DMS 273 (cell line): ENCODE measurements around the gene OSTN.
"Not testable (repeated sequence)": the region's sequence is repeated elsewhere in the genome, so short reads cannot be mapped to it uniquely, and the experiment has no call there.

Source experiments
- DNase-seq: peaks from one replicate; lab custom pipeline; 2025; ENCODE audit not compliant: unreplicated experiment; lab: John Stamatoyannopoulos, UW

The OSTN gene

GRCh38 chr3:191263365-191263764 is 64.3 kb downstream of the OSTN start:
- no peak for DNase-seq

DNA sequence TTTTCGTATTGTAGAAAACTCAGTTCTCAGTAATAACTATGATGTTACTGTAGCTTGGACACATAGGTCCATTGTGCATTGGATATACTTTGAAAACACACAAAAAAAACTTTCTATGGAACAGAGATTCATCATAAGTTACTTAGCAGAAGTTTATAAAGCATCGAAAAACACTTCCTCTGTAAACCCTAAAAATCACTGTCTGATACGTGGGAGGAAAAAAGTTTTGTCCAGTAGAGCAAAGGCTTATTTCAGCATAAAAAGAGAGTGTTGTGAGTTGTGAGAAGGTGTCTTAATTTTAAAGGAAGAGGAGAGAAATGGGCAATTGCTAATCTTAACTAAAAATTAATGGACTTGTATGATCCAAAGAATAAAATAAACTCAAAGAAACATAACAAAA is 64.8 kb downstream of the OSTN start:
- no peak for DNase-seq

- no peak for DNase-seq
Observed at GRCh38 chr3:191268737-191269136, 69.7 kb downstream of the OSTN start.

GRCh38 chr3:191269289-191270085 is 70.4 kb downstream of the OSTN start:
- DNase-seq = no peak

- DNase-seq = not testable (repeated sequence)
Observed at GRCh38 chr3:191275244-191275643, 76.2 kb downstream of the OSTN start.

DNA sequence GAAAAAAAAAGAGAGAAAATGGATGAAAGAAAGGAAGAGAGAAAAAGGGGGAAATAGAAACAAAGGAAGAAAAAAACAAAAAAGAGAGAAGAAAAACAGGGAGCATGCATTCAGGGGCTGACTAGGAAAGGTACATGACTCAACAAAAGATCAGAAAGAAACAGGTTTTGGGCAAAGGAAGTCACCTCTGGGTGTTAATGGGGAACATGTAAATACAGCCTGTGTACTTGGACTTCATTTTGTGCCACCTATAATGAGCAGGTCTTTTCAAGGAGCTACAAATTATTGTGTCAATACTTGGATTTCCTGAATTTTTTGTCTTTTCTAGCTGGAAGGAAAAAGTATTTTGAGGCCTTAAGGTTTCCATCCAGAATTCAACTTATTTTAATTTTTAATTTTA is 76.7 kb downstream of the OSTN start:
- no peak for DNase-seq

- DNase-seq = no peak
Observed at GRCh38 chr3:191280111-191280510, 81.1 kb downstream of the OSTN start.

DNA sequence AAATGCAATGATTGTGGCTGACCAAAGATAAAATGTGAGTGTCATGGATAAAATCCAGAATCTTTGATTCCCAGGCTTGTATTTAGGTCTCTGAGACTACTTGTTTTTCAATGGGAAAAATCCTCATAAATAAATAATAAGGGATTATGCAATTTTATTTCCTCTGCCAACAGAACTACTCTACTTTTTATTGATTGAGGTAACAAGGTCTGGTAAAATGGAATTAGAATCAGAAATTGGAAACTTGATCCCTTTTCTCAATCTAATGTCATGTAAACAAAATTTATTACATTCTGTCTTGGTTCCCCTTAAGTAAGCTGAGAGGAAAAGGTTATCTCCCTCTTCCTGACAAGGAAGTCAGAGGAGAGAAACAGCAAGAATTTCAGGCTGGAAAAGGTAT is 81.8 kb downstream of the OSTN start:
- DNase-seq = no peak

GRCh38 chr3:191282251-191283185 is 83.5 kb downstream of the OSTN start:
- no peak for DNase-seq

DNA sequence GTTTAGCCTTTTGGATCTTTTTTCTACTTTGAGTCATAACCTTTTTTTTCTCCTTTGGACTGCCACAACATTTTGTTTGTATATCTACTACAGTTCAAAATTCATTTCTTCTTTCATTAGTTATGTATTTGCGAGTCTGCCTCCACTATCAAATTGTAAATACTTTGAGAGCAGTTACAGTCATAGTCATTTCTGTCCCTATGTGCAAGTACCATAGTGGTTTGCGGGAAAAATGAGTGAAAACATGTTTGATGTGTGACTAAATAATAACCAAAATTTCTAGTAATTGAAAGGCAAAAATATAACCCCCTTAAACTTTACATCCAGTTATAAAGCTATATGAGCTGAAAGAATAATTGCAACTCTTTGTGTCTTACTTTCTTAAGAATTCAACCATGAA is 84.4 kb downstream of the OSTN start:
- no peak for DNase-seq

DNA sequence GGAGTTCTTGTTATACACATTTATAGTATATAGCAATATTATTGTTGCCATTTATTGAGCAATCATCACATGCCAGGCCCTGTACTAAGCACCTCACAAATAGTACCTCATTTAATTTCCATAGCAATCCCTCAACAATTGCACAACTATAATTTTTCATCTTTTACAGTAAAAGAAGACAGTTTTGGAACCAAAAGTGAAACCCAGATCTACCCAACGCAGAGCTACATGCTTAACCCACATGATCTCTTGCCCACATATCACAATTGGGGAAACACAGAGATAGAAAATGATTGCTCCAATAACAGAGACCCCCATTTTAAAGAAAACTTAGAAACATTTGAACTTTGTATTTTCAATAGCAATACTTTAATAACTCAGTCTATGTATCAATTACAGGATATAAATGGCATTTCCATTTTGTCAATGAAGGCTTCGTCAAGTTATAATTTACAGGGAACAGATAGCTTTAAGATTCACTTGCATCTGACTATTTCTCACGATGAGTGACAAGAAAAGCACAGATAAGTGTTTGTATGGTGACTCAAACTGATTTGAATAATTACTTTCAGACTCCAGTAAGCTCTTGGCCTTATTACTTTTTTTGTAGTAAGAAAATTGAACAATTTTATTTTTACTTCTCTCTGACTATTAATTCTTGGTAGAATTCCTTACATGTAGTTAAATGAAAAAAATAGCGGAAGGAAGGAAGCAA is 91.4 kb downstream of the OSTN start:
- no peak for DNase-seq

GRCh38 chr3:191292243-191293015 is 93.4 kb downstream of the OSTN start:
- DNase-seq = no peak

- DNase-seq = no peak
Observed at GRCh38 chr3:191294291-191294690, 95.2 kb downstream of the OSTN start.

DNA sequence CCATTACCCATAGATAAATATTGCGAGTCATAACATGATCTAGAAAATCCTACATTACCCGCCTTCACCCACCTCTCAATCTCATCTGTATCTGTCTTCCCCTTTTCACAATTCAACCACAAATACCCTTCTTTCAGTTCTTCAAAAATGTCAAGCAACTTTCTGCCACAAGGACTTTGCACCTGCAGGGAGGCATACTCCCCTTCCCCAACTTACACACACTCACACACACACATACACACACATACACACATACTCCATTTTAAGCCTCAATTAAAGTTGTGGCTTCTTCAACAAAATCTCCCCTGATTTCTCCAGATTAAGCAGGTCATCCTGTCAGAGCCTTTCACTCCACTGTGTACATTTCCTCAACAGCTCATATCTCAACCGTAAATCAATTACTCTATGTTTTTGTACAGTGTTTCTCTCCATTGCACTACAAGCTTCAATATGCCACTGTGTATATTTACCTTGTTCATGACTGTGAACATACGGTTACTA is 97.0 kb downstream of the OSTN start:
- no peak for DNase-seq

- no peak for DNase-seq
Observed at GRCh38 chr3:191298846-191299245, 99.8 kb downstream of the OSTN start.

- no peak for DNase-seq
Observed at GRCh38 chr3:191300422-191300821, 101.4 kb downstream of the OSTN start.

GRCh38 chr3:191301017-191301416 is 102.0 kb downstream of the OSTN start:
- no peak for DNase-seq

GRCh38 chr3:191301782-191302411 is 102.9 kb downstream of the OSTN start:
- no peak for DNase-seq

GRCh38 chr3:191302451-191302850 is 103.4 kb downstream of the OSTN start:
- DNase-seq = no peak

DNA sequence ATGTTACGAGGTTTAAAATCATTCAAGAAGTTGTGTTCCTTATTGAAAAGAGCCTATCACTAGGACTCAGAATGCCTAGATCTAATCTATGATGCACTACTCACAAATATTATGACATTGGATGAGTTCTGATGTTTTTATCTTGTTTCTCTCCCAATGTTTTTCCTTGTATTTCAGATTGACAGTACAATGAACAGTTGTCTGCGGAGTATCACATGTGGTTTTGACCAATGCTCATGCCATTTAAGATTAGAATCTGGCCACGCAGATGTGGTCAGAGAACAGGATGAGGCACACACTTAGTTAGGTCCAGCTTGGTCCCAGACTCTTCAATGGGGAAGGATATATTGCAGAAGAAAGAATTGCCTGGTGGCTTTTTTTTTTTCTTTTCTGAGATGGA is 104.6 kb downstream of the OSTN start:
- no peak for DNase-seq
